Measurements from ENCODE around the gene ITGAD.

Gene ITGAD

GRCh38 chr16:31458844-31459686 is 65.9 kb downstream of the ITGAD start, which contains the start of gene ARMC5:
Gene ARMC5, plus strand, starts transcription at chr16:31459501. Its CDS starts 24 bp downstream, at chr16:31459525.
- DNase-seq: peak; percentile 77 to 99 (median 97)

- DNase-seq: peak; percentile 84 to 100 (median 99)
Measured at GRCh38 chr16:31459687-31460581, 66.8 kb downstream of the ITGAD start.

GRCh38 chr16:31460582-31461002 is 67.5 kb downstream of the ITGAD start:
- DNase-seq: no peak

- no peak for DNase-seq
Measured at GRCh38 chr16:31461201-31461920, 68.2 kb downstream of the ITGAD start.

GRCh38 chr16:31461921-31462804 is 69.0 kb downstream of the ITGAD start:
- no peak for DNase-seq

- no peak for DNase-seq
Measured at GRCh38 chr16:31464348-31464769, 71.2 kb downstream of the ITGAD start.

GRCh38 chr16:31464781-31465260 is 71.7 kb downstream of the ITGAD start:
- no peak for DNase-seq

- DNase-seq: no peak
Measured at GRCh38 chr16:31465788-31466370, 72.7 kb downstream of the ITGAD start.

- no peak for DNase-seq
Measured at GRCh38 chr16:31466381-31466841, 73.3 kb downstream of the ITGAD start.

- no peak for DNase-seq
Measured at GRCh38 chr16:31467151-31467773, 74.1 kb downstream of the ITGAD start.

GRCh38 chr16:31467858-31468257 is 74.7 kb downstream of the ITGAD start:
- no peak for DNase-seq

GRCh38 chr16:31470615-31471014 is 77.5 kb downstream of the ITGAD start:
- DNase-seq: no peak

GRCh38 chr16:31471241-31471874 is 78.2 kb downstream of the ITGAD start:
- DNase-seq: no peak

GRCh38 chr16:31471875-31472708 is 79.0 kb downstream of the ITGAD start, which contains the start of gene TGFB1I1:
Gene TGFB1I1, plus strand, starts transcription at chr16:31472152. Its CDS starts 37 bp downstream, at chr16:31472189.
- DNase-seq: no peak

- DNase-seq: peak in 3 of 56 donors; percentile 17 to 54 (median 43)
Measured at GRCh38 chr16:31472709-31473203, 79.6 kb downstream of the ITGAD start.

GRCh38 chr16:31473264-31473984 is 80.3 kb downstream of the ITGAD start:
- DNase-seq: no peak

Data from nucleus accumbens (tissue), 56 donors.